Activated B cell treated with CpG ODN at 0.5 μM for 24 hours (primary cell): Measurements from ENCODE around the gene ANO6. TPM values are rescaled to one million over a fixed set of nuclear protein-coding genes. Genes with fewer than 3 reads are reported as not detected.

Source experiments
- ATAC-seq: fragments of 200-7000 bp; cut with Tn5 transposase; one replicate; pipeline ENCODE4 v1.10.0; 2021; ENCODE audit warnings: low read depth, mild to moderate bottlenecking, moderate library complexity
- CTCF ChIA-PET: fragments of 350-600 bp; sonication (Branson Sonifier 250); formaldehyde crosslinking; loops from one replicate; lab custom pipeline; 2021; ENCODE audit warnings: antibody characterized with exemption; lab: Charles Lee
- POLR2A ChIA-PET: fragments of 350-600 bp; sonication (Branson Sonifier 250); formaldehyde crosslinking; loops from one replicate; lab custom pipeline; 2021; ENCODE audit warnings: antibody characterized with exemption; lab: Charles Lee
- DNase-seq: peaks from one replicate; pipeline ENCODE4 v3.0.0; 2022
- H3K27ac Mint-ChIP-seq: one replicate; pipeline ENCODE4 v1.8.0; 2020; ENCODE audit warnings: mixed read lengths
- H3K27me3 Mint-ChIP-seq: one replicate; pipeline ENCODE4 v1.8.0; 2021; ENCODE audit warnings: mixed read lengths
- H3K36me3 Mint-ChIP-seq: one replicate; pipeline ENCODE4 v1.8.0; 2021; ENCODE audit warnings: low read depth, mixed read lengths
- H3K4me1 Mint-ChIP-seq: one replicate; pipeline ENCODE4 v1.8.0; 2021; ENCODE audit warnings: mixed read lengths
- H3K4me3 Mint-ChIP-seq: one replicate; pipeline ENCODE4 v1.8.0; 2020; ENCODE audit warnings: mild to moderate bottlenecking, mixed read lengths
- H3K9me3 Mint-ChIP-seq: one replicate; pipeline ENCODE4 v1.8.0; 2020; ENCODE audit warnings: mixed read lengths
- intact Hi-C: fragments of 100-400 bp; cut with micrococcal nuclease; formaldehyde crosslinking; loops from one replicate; pipeline ENCODE4 v1.15.1; 2024
- total RNA-seq: library from RNA; stranded (reverse); gene quantifications from 2 replicates; pipeline ENCODE4 v1.2.3, GENCODE V29; 2022
- TF ChIP-seq, protein P1 (sequence below): fragments of 200-600 bp; IDR thresholded peaks from one replicate; pipeline ENCODE4 v1.8.0; 2022; ENCODE audit warnings: antibody characterized with exemption, mild to moderate bottlenecking

The ANO6 gene
- total RNA-seq, 1 donor from 2014 or later, result 16.3 TPM

DNA sequence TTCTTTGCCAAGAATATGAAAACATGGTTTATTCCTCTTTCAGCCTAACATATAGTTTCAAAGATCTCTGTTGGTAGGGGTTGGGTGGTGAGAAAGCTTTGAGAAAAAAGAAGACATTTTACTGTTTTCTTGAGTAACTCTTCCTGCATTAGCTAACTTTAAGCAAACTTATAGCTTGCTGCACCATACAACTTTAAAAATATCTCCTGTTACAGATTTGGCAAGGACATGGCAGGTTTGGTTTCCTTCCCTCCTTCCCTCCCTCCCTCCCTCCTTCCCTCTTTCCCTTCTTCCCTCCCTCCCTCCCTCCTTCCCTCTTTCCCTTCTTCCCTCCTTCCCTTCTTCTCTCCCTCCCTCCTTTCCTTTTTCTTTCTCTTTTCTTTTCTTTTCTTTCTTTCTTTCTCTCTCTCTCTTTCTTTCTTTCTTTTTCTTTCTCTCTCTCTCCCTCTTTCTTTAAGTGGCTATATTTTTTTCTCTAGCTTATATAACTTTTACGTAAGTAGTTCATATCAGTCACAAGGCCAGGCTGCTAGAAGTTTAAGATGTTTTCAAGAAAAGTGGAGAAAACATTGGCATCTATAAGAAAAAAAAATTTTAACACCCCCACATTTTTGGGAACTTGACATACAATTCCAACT lies 26.0 kb upstream of the ANO6 start:
- ATAC-seq (no peak), DNase-seq (no peak)
- H3K36me3 Mint-ChIP-seq, result peaks cover 5% of the 10 kb centered on the region
- H3K27ac Mint-ChIP-seq, result no peak overlapping the region
- ChIA-PET CTCF (no interaction called here), POLR2A (no interaction called here)
- TF ChIP-seq, protein P1, sequence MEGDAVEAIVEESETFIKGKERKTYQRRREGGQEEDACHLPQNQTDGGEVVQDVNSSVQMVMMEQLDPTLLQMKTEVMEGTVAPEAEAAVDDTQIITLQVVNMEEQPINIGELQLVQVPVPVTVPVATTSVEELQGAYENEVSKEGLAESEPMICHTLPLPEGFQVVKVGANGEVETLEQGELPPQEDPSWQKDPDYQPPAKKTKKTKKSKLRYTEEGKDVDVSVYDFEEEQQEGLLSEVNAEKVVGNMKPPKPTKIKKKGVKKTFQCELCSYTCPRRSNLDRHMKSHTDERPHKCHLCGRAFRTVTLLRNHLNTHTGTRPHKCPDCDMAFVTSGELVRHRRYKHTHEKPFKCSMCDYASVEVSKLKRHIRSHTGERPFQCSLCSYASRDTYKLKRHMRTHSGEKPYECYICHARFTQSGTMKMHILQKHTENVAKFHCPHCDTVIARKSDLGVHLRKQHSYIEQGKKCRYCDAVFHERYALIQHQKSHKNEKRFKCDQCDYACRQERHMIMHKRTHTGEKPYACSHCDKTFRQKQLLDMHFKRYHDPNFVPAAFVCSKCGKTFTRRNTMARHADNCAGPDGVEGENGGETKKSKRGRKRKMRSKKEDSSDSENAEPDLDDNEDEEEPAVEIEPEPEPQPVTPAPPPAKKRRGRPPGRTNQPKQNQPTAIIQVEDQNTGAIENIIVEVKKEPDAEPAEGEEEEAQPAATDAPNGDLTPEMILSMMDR, result no peak
- intact Hi-C loops, result no loop called here
- H3K4me1 Mint-ChIP-seq, result peaks cover 2% of the 10 kb centered on the region
- no peaks in the 10 kb centered on the region for H3K9me3 Mint-ChIP-seq
- H3K27me3 Mint-ChIP-seq, result no peaks in the 10 kb centered on the region
- H3K4me3 Mint-ChIP-seq, result no peak overlapping the region

DNA sequence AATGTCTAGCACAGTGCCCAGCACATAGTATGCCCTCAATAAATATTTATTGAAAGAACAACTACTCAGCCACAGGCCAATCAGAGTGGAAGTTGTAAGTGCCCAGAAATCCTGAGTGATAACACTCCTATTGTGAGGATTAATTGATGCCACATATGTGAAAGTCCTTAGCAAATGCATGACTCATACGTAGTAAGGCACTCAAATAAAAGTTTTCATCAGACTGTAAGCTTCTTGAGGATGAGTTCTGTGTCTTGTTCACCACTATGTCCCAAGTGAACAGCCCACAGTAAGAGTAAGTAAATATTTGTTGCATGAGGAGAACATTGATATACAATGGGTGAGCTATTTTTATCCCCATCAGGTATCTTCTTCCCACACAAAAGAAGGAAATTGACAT lies 24.7 kb upstream of the ANO6 start:
- POLR2A ChIA-PET, result interaction anchor here (0.7 kb wide), 1 partner anchor 14 kb away, joined by 4 read pairs; no protein-coding TSS in a partner anchor

DNA sequence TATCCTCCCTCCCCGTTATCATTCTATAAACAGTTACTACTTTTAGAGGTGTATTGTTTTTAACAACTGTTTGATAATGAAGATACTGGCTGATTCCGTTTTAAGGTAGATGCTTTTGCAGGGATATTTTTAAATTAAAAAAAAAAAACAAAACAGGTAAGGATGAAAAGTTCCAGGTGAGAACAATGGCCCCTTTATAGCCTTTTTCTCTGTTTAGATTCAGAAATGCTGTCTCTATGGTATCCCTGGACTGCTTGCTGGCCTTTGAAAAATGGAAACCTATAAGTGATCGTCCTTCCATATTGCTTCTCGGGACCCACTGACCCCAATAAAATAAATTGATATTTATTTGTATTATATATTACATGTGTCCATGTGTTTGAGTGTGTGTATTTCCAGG lies 23.2 kb upstream of the ANO6 start:
- intact Hi-C loops, result no loop called here
- Mint-ChIP-seq H3K4me1 (no peaks in the 10 kb centered on the region), H3K36me3 (peaks cover 1% of the 10 kb centered on the region), H3K27me3 (no peaks in the 10 kb centered on the region), H3K9me3 (no peaks in the 10 kb centered on the region), H3K27ac (no peak overlapping the region), H3K4me3 (no peak overlapping the region)
- POLR2A ChIA-PET, result no interaction called here
- no peak for DNase-seq
- ATAC-seq, result no peak
- TF ChIP-seq, protein P1, result no peak
- CTCF ChIA-PET, result no interaction called here

More for the DNA sequence above, 24.7 kb upstream of the ANO6 start:
- ATAC-seq (no peak), DNase-seq (no peak)
- intact Hi-C loops, result no loop called here
- TF ChIP-seq, protein P1, result no peak
- CTCF ChIA-PET, result no interaction called here
- no peak overlapping the region for H3K27ac Mint-ChIP-seq
- no peak overlapping the region for H3K4me3 Mint-ChIP-seq
- no peaks in the 10 kb centered on the region for H3K9me3 Mint-ChIP-seq
- peaks cover 2% of the 10 kb centered on the region for H3K4me1 Mint-ChIP-seq
- peaks cover 5% of the 10 kb centered on the region for H3K36me3 Mint-ChIP-seq
- H3K27me3 Mint-ChIP-seq, result no peaks in the 10 kb centered on the region

DNA sequence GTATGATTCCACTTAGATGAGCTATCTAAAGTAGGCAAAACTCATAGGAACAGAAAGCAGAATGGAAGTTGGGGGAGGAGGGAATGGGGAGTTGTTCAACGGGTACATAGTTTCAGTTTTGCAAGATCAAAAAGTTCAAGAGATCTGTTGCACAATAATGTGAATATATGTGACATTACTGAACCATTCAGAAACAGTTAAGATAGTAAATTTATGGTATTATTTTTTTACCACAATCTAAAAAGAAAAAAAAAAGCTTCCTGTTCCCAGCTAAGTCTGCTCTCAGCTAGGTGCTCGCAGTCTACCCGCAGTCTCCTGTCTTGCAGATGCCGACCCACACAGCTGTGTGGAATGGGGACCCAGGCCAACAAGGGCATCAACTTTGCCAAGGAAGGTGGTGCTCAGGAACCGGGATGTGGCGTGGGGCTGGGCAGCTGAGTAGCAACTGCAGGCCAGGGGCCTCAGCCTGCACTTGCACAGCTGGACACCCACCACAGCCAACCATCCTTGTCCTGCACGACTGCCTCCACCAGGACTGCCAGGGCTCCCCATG lies 15.3 kb upstream of the ANO6 start:
- ATAC-seq (no peak), DNase-seq (no peak)
- H3K27ac Mint-ChIP-seq, result no peak overlapping the region
- H3K9me3 Mint-ChIP-seq, result no peaks in the 10 kb centered on the region
- H3K4me1 Mint-ChIP-seq, result peaks cover 6% of the 10 kb centered on the region
- CTCF ChIA-PET, result no interaction called here
- TF ChIP-seq, protein P1, result no peak
- H3K27me3 Mint-ChIP-seq, result no peaks in the 10 kb centered on the region
- POLR2A ChIA-PET, result no interaction called here
- H3K36me3 Mint-ChIP-seq, result peaks cover 3% of the 10 kb centered on the region
- H3K4me3 Mint-ChIP-seq, result no peak overlapping the region
- intact Hi-C loops, result no loop called here

DNA sequence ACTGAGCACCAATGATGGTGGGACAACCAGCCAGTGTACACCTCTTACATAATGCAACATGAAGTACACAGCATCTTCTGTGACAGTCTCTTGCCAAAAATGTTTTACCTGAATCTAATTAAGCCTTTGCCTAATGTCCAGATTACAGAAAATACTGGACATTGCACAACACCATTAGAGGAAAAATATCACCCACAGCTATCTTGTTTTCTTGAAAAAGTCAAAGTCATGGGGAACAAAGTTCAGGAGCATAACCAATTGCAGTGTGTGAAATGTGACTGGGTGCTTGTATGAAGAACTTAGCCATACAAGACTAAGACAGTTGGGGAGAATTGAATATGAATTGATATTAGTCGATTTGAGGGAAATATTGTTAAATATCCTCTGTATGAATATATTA lies 12.1 kb upstream of the ANO6 start:
- Mint-ChIP-seq H3K9me3 (no peaks in the 10 kb centered on the region), H3K36me3 (peaks cover 3% of the 10 kb centered on the region), H3K4me3 (no peak overlapping the region), H3K27ac (no peak overlapping the region), H3K4me1 (peaks cover 6% of the 10 kb centered on the region), H3K27me3 (no peaks in the 10 kb centered on the region)
- TF ChIP-seq, protein P1, result no peak
- ChIA-PET POLR2A (no interaction called here), CTCF (no interaction called here)
- ATAC-seq, result no peak
- intact Hi-C loops, result no loop called here
- DNase-seq, result no peak
